H9 (cell line): ENCODE results near the gene MDGA2. TPM values are rescaled to one million over a fixed set of nuclear protein-coding genes. Genes with fewer than 3 reads are reported as not detected.

Source experiments
- DNase-seq: peaks from one replicate; pipeline ENCODE4 v3.0.0-alpha.2; 2017
- H2AFZ ChIP-seq: one replicate; pipeline ENCODE4 v1.6.1; 2013; ENCODE audit warnings: mild to moderate bottlenecking, low read length, control low read depth, moderate library complexity
- H2AK5ac ChIP-seq: 2 replicates; pipeline ENCODE4 v1.6.1; 2013; ENCODE audit warnings: low read length, control low read depth, mixed read lengths; ENCODE audit not compliant: insufficient read length
- H2BK120ac ChIP-seq: one replicate; pipeline ENCODE4 v1.6.1; 2013; ENCODE audit warnings: low read depth, mild to moderate bottlenecking, low read length, control low read depth, inconsistent platforms; ENCODE audit not compliant: poor library complexity, severe bottlenecking
- H2BK12ac ChIP-seq: 2 replicates; pipeline ENCODE4 v1.6.1; 2013; ENCODE audit warnings: low read length, control low read depth, mixed read lengths, low read depth; ENCODE audit not compliant: insufficient read length
- H2BK15ac ChIP-seq: 2 replicates; pipeline ENCODE4 v1.6.1; 2013; ENCODE audit warnings: low read depth, low read length, control low read depth
- H2BK20ac ChIP-seq: one replicate; pipeline ENCODE4 v1.6.1; 2013; ENCODE audit warnings: low read depth, mild to moderate bottlenecking, low read length, control low read depth, inconsistent platforms; ENCODE audit not compliant: poor library complexity, severe bottlenecking
- H2BK5ac ChIP-seq: 2 replicates; pipeline ENCODE4 v1.6.1; 2013; ENCODE audit warnings: low read length, control low read depth, mixed read lengths; ENCODE audit not compliant: insufficient read length
- H3K14ac ChIP-seq: 2 replicates; pipeline ENCODE4 v1.6.1; 2013; ENCODE audit warnings: low read length, control low read depth; ENCODE audit not compliant: insufficient read depth
- H3K18ac ChIP-seq: 2 replicates; pipeline ENCODE4 v1.6.1; 2013; ENCODE audit warnings: low read depth, mild to moderate bottlenecking, mixed read lengths, low read length, control low read depth; ENCODE audit not compliant: insufficient read length
- H3K23ac ChIP-seq: 2 replicates; pipeline ENCODE4 v1.6.1; 2013; ENCODE audit warnings: low read length, control low read depth, mixed read lengths, low read depth; ENCODE audit not compliant: insufficient read length
- H3K23me2 ChIP-seq: 2 replicates; pipeline ENCODE4 v1.6.1; 2013; ENCODE audit warnings: low read depth, mild to moderate bottlenecking, mixed read lengths, low read length, control low read depth; ENCODE audit not compliant: insufficient read length, poor library complexity, severe bottlenecking
- H3K27ac ChIP-seq: 2 replicates; pipeline ENCODE4 v1.5.1; 2013; ENCODE audit warnings: low read length, control low read depth, mixed read lengths, low read depth; ENCODE audit not compliant: insufficient read length
- H3K27me3 ChIP-seq: 2 replicates; pipeline ENCODE4 v1.6.1; 2013; ENCODE audit warnings: low read length, control low read depth, inconsistent platforms; ENCODE audit not compliant: insufficient read depth
- H3K4ac ChIP-seq: 2 replicates; pipeline ENCODE4 v1.6.1; 2013; ENCODE audit warnings: low read depth, mild to moderate bottlenecking, control low read depth, inconsistent platforms, low read length, moderate library complexity
- H3K4me1 ChIP-seq: 2 replicates; pipeline ENCODE4 v1.6.1; 2013; ENCODE audit warnings: low read length, control low read depth, inconsistent platforms; ENCODE audit not compliant: insufficient read depth
- H3K4me2 ChIP-seq: 2 replicates; pipeline ENCODE4 v1.6.1; 2013; ENCODE audit warnings: low read length, control low read depth, mixed read lengths; ENCODE audit not compliant: insufficient read length, insufficient read depth
- H3K56ac ChIP-seq: 2 replicates; pipeline ENCODE4 v1.6.1; 2013; ENCODE audit warnings: low read depth, mild to moderate bottlenecking, mixed read lengths, low read length, control low read depth; ENCODE audit not compliant: insufficient read length
- H3K79me1 ChIP-seq: 2 replicates; pipeline ENCODE4 v1.6.1; 2013; ENCODE audit warnings: low read depth, mild to moderate bottlenecking, moderate library complexity, low read length, control low read depth, inconsistent platforms; ENCODE audit not compliant: insufficient read depth, poor library complexity, severe bottlenecking
- H3K79me2 ChIP-seq: 2 replicates; pipeline ENCODE4 v1.6.1; 2013; ENCODE audit warnings: low read length, control low read depth, inconsistent platforms; ENCODE audit not compliant: insufficient read depth
- H3K9ac ChIP-seq: 2 replicates; pipeline ENCODE4 v1.6.1; 2013; ENCODE audit warnings: low read length, control low read depth, mixed read lengths; ENCODE audit not compliant: insufficient read length; ENCODE audit errors: extremely low read depth
- H3K9me3 ChIP-seq: one replicate; pipeline ENCODE4 v1.6.1; 2013; ENCODE audit warnings: low read depth, low read length, inconsistent platforms; ENCODE audit not compliant: control insufficient read depth
- H3T11ph ChIP-seq: one replicate; pipeline ENCODE4 v1.6.1; 2013; ENCODE audit warnings: mild to moderate bottlenecking, low read length, control low read depth, inconsistent platforms
- H4K20me1 ChIP-seq: one replicate; pipeline ENCODE4 v1.6.1; 2013; ENCODE audit not compliant: control insufficient read depth, insufficient read length, insufficient read depth
- H4K5ac ChIP-seq: 2 replicates; pipeline ENCODE4 v1.6.1; 2013; ENCODE audit warnings: low read depth, mild to moderate bottlenecking, mixed read lengths, low read length, control low read depth; ENCODE audit not compliant: insufficient read length
- H4K8ac ChIP-seq: replicated peaks from 2 replicates; pipeline ENCODE4 v1.6.1; 2013; ENCODE audit warnings: low read length, control low read depth, mixed read lengths, low read depth; ENCODE audit not compliant: insufficient read length
- H4K91ac ChIP-seq: 2 replicates; pipeline ENCODE4 v1.6.1; 2013; ENCODE audit warnings: low read depth, mild to moderate bottlenecking, moderate library complexity, mixed read lengths, low read length, control low read depth; ENCODE audit not compliant: insufficient read length
- H3K27ac Mint-ChIP-seq, 3 experiments: 2 replicates in 2 of 3; 3 replicates in 1 of 3; pipeline ENCODE4 v1.8.0; 2020 to 2021; ENCODE audit warnings: mixed read lengths in 3 of 3, mild to moderate bottlenecking in 1 of 3, moderate library complexity in 1 of 3
- H3K27me3 Mint-ChIP-seq: 2 replicates; pipeline ENCODE4 v1.8.0; 2021; ENCODE audit warnings: low read depth, mild to moderate bottlenecking, moderate library complexity, mixed read lengths
- H3K36me3 Mint-ChIP-seq, 3 experiments: 2 replicates in 2 of 3; 3 replicates in 1 of 3; pipeline ENCODE4 v1.8.0; 2020 to 2021; ENCODE audit warnings: low read depth in 3 of 3, mixed read lengths in 3 of 3; ENCODE audit not compliant: insufficient read depth in 1 of 3
- H3K4me1 Mint-ChIP-seq, 2 experiments: 2 replicates each; pipeline ENCODE4 v1.8.0; 2020; ENCODE audit warnings: mixed read lengths in 2 of 2
- H3K4me3 Mint-ChIP-seq, 2 experiments: 2 replicates in 1 of 2; 3 replicates in 1 of 2; pipeline ENCODE4 v1.8.0; 2020 to 2021; ENCODE audit warnings: mild to moderate bottlenecking in 2 of 2, mixed read lengths in 2 of 2, moderate library complexity in 1 of 2
- H3K9me3 Mint-ChIP-seq, 2 experiments: 2 replicates in 1 of 2; 3 replicates in 1 of 2; pipeline ENCODE4 v1.8.0; 2020; ENCODE audit warnings: mild to moderate bottlenecking in 2 of 2, mixed read lengths in 2 of 2, moderate library complexity in 1 of 2
- total RNA-seq: library from RNA; stranded (reverse); gene quantifications from 2 replicates; pipeline ENCODE4 v1.2.1, GENCODE V29; 2021
- TF ChIP-seq, protein P1 (sequence below): fragments of 200-600 bp; sonication (generic); conservative IDR thresholded peaks from 3 replicates; pipeline ENCODE4 v1.8.0; 2021; ENCODE audit warnings: antibody characterized with exemption, mild to moderate bottlenecking

MDGA2 gene
- total RNA-seq, 1 experiment from 2014 or later, result 1.9 TPM

DNA sequence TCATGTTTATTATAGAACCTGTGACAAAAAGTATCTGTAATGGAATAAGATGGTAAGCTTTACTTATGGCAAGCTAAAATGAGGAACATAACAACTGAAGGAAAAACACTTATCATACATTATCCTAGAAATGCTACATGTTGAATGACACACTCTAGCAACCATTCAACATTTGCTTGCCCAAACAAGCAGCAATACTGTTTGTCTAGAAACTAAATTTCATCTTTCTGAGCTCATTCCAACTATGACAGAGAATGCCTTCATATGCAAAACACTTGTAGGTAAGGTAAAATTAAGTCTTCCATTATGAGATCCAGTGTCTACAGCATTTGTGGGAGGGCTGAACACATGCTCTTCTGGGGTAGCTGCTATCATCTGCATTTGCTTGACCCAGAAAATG lies 108.1 kb downstream of the MDGA2 start:
- H3K23me2 ChIP-seq, result no peaks in the 10 kb centered on the region
- Mint-ChIP-seq H3K27ac (no peak overlapping the region), H3K4me3 (no peak overlapping the region), H3K27me3 (no peaks in the 10 kb centered on the region; the same call in 1 of the 2 replicates), H3K4me1 (0 out of 4 replicates have a peak, but pooled peaks cover 2 to 3% of the 10 kb centered on the region in 2 experiments), H3K9me3 (peaks cover 2 to 16% of the 10 kb centered on the region in 2 experiments; a peak in 2 of 5 replicates), H3K36me3 (peaks cover 0 to 6% (median 0%) of the 10 kb centered on the region in 3 experiments; a peak in 2 of 7 replicates)
- H3K18ac ChIP-seq, result no peak overlapping the region
- H3K27me3 ChIP-seq, result no peaks in the 10 kb centered on the region
- no peak overlapping the region for H2BK12ac ChIP-seq
- no peak overlapping the region for H3K9ac ChIP-seq
- no peak overlapping the region for H3K4me2 ChIP-seq
- no peak overlapping the region for H3K14ac ChIP-seq
- H2BK120ac ChIP-seq, result no peak overlapping the region
- H2BK20ac ChIP-seq, result no peak overlapping the region
- no peak overlapping the region for H3K27ac ChIP-seq
- no peak for DNase-seq
- no peak overlapping the region for H2BK15ac ChIP-seq
- H2AK5ac ChIP-seq, result no peak overlapping the region
- no peak overlapping the region for H2BK5ac ChIP-seq
- no peaks in the 10 kb centered on the region for H4K20me1 ChIP-seq
- H3K79me1 ChIP-seq, result no peaks in the 10 kb centered on the region
- no peak overlapping the region for H3K56ac ChIP-seq
- H3K79me2 ChIP-seq, result no peaks in the 10 kb centered on the region
- H2AFZ ChIP-seq, result no peak overlapping the region
- no peak overlapping the region for H4K5ac ChIP-seq
- no peaks in the 10 kb centered on the region for H3K9me3 ChIP-seq
- H3K4me1 ChIP-seq, result no peaks in the 10 kb centered on the region
- H4K8ac ChIP-seq, result no peak overlapping the region
- H3K4ac ChIP-seq, result no peak overlapping the region
- TF ChIP-seq, protein P1, sequence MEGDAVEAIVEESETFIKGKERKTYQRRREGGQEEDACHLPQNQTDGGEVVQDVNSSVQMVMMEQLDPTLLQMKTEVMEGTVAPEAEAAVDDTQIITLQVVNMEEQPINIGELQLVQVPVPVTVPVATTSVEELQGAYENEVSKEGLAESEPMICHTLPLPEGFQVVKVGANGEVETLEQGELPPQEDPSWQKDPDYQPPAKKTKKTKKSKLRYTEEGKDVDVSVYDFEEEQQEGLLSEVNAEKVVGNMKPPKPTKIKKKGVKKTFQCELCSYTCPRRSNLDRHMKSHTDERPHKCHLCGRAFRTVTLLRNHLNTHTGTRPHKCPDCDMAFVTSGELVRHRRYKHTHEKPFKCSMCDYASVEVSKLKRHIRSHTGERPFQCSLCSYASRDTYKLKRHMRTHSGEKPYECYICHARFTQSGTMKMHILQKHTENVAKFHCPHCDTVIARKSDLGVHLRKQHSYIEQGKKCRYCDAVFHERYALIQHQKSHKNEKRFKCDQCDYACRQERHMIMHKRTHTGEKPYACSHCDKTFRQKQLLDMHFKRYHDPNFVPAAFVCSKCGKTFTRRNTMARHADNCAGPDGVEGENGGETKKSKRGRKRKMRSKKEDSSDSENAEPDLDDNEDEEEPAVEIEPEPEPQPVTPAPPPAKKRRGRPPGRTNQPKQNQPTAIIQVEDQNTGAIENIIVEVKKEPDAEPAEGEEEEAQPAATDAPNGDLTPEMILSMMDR, result no peak
- H4K91ac ChIP-seq, result no peak overlapping the region
- no peak overlapping the region for H3K23ac ChIP-seq
- no peak overlapping the region for H3T11ph ChIP-seq
